Stomach (tissue), 9 donors: ENCODE results near the gene PAGR1. TPM values are rescaled to one million over a fixed set of nuclear protein-coding genes. Genes with fewer than 3 reads are reported as not detected.
"Not testable (repeated sequence)": the region's sequence is repeated elsewhere in the genome, so short reads cannot be mapped to it uniquely, and the experiment has no call there.

Experiments used
- DNase-seq, 2 donors: peaks; one replicate each; pipeline versions ENCODE4 v3.0.0 to v3.0.0-alpha.2; 2013 to 2019
- H3K27ac ChIP-seq, 5 donors: fragments of 200-600 bp in 4 of 5; sonication (generic) in 4 of 5; one replicate each; pipeline ENCODE4 v1.5.1; 2013 to 2019; ENCODE audit warnings: mild to moderate bottlenecking in 1 of 5, moderate library complexity in 1 of 5
- H3K27me3 ChIP-seq, 3 donors: fragments of 200-600 bp; sonication (generic); one replicate each; pipeline ENCODE4 v1.5.1; 2017 to 2019; ENCODE audit warnings: mixed run types in 1 of 3
- H3K36me3 ChIP-seq, 4 donors: fragments of 200-600 bp; sonication (generic); 1 replicate in 3 of 4; 2 replicates in 1 of 4; pipeline ENCODE4 v1.5.1; 2016 to 2019
- H3K4me1 ChIP-seq, 4 donors: fragments of 200-600 bp; sonication (generic); one replicate each; pipeline ENCODE4 v1.5.1; 2016 to 2019
- H3K4me3 ChIP-seq, 4 donors: fragments of 200-600 bp; sonication (generic) in 3 of 4; one replicate each; pipeline ENCODE4 v1.5.1; 2016 to 2019; ENCODE audit warnings: mild to moderate bottlenecking in 1 of 4
- H3K9me3 ChIP-seq, 4 donors: fragments of 200-600 bp; sonication (generic); one replicate each; pipeline ENCODE4 v1.5.1; 2016 to 2019
- EP300 ChIP-seq: sonication (generic); formaldehyde crosslinking; IDR thresholded peaks from one replicate; pipeline ENCODE4 v1.6.1; 2017; ENCODE audit warnings: antibody characterized with exemption
- POLR2A ChIP-seq, 4 donors: fragments of 450-650 bp; IDR thresholded peaks; one replicate each; pipeline ENCODE4 v1.6.1; 2016; ENCODE audit warnings: antibody characterized with exemption in 4 of 4, control low read depth in 2 of 4, mild to moderate bottlenecking in 1 of 4, moderate library complexity in 1 of 4
- POLR2AphosphoS5 ChIP-seq, 3 donors: sonication (generic); formaldehyde crosslinking; IDR thresholded peaks; one replicate each; pipeline ENCODE4 v1.6.1; 2016; ENCODE audit warnings: antibody characterized with exemption in 3 of 3
- WGBS, 5 donors: extraction: QIAGEN DNeasy Blood & Tissue Kit in 3 of 5; methylation state at CpG; one replicate each; pipeline versions ENCODE4 v1.1.5 to v1.1.7; 2013 to 2018; 5-methylcytosine and 5-hydroxymethylcytosine counted together
- intact Hi-C: fragments of 100-400 bp; cut with DNase I; formaldehyde crosslinking; loops from one replicate; pipeline ENCODE4 v1.15.1; 2023; ENCODE audit warnings: low total_unique reads
- polyA plus RNA-seq, 3 donors: library from polyadenylated mRNA; stranded (reverse); fragments of 200-250 nt; gene quantifications; one replicate each; pipeline ENCODE4 v1.2.3, GENCODE V29; 2013
- total RNA-seq, 5 donors: library from RNA; depleted of rRNA; stranded (reverse); fragments of >200 nt; gene quantifications; one replicate each; pipeline versions ENCODE4 v1.1.0 to v1.2.3, GENCODE V29; 2014 to 2016
- TF ChIP-seq, protein P1 (sequence below), 7 experiments: fragments of 450-650 bp in 4 of 7; fragments of 200-600 bp in 3 of 7; sonication (generic) in 3 of 7; IDR thresholded peaks; one replicate each; pipeline ENCODE4 v1.5.1; 2016 to 2019; ENCODE audit warnings: antibody characterized with exemption in 7 of 7, control low read depth in 2 of 7, mild to moderate bottlenecking in 1 of 7
- donor health status: healthy with polysubstance abuse.
- donor health status: Bipolar disorder and iron deficiency.
- donor health status: healthy.

Gene PAGR1
- total and polyA plus RNA-seq, 8 donors, result 7.1 to 124 (median 25.5) TPM

DNA sequence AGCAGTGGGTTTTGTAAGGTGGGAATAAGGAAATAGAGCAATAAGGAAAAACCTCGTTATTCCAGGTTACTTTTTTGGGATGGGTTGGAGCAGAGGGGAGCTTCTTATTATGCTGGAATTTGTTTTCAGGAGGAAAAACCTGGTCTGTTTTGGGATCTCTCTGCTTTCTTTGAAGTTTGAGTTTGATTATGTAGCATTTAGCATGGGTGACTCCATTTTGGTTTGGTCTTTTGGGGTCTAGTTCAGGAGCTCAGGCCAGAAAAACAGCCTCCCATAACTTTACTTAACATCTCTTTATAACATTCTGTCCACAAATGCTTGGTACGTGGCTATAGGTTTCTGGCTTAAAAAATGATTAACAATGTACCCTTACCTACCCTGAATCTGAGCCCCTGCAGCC lies 46.4 kb upstream of the PAGR1 start:
- Histone ChIP-seq H3K36me3 (no peaks in the 10 kb centered on the region), H3K27ac (no peak overlapping the region), H3K4me3 (no peak overlapping the region), H3K9me3 (no peaks in the 10 kb centered on the region), H3K4me1 (peaks cover 0 to 12% (median 3%) of the 10 kb centered on the region in 4 donors), H3K27me3 (peaks cover 0 to under 1% (median 0%) of the 10 kb centered on the region in 3 donors)
- DNase-seq, result no peak
- 81 to 90% (median 86%) methylated on average over 2 of the region's 2 CpGs for WGBS, 5 donors
- intact Hi-C loops, result no loop called here
- TF ChIP-seq, protein P1, sequence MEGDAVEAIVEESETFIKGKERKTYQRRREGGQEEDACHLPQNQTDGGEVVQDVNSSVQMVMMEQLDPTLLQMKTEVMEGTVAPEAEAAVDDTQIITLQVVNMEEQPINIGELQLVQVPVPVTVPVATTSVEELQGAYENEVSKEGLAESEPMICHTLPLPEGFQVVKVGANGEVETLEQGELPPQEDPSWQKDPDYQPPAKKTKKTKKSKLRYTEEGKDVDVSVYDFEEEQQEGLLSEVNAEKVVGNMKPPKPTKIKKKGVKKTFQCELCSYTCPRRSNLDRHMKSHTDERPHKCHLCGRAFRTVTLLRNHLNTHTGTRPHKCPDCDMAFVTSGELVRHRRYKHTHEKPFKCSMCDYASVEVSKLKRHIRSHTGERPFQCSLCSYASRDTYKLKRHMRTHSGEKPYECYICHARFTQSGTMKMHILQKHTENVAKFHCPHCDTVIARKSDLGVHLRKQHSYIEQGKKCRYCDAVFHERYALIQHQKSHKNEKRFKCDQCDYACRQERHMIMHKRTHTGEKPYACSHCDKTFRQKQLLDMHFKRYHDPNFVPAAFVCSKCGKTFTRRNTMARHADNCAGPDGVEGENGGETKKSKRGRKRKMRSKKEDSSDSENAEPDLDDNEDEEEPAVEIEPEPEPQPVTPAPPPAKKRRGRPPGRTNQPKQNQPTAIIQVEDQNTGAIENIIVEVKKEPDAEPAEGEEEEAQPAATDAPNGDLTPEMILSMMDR (IDR thresholded peaks at IDR 0.05), result no peak
- TF ChIP-seq EP300 (no peak), POLR2A (IDR thresholded peaks at IDR 0.05) (no peak), POLR2AphosphoS5 (IDR thresholded peaks at IDR 0.05) (no peak)

DNA sequence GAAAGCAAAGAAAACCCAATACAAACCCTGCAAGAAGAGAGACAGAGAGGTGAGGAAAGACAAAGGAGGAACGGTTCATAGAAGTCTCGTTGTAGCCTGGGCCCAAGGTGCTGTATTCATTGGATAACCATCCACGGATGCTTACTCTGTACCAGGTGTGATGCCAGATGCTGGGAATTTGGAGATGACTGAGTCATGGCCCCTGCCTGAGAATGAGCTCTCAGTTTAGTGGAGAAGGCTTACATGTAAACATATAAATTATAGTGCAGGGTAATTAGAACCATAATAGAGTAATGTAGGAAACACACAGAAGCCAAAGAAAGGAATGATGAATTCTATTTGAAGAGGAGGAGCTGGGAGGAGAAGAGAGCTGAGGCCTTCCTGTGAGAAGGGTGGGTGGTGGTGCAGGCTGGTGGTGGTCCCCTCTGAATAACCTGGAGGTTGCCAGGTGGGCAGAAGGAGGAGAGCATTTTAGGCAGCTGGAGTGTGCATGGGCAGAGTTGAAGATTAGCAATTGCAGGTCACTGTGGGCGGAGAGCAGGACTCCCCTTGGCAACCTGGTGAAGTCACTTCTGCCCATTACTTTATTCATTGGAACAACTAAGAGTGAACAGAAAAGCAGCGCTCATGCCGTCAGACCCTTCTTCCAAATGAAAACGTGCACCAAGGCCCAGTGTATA lies 45.6 kb upstream of the PAGR1 start:
- no peak for DNase-seq
- TF ChIP-seq POLR2A (IDR thresholded peaks at IDR 0.05) (no peak), POLR2AphosphoS5 (IDR thresholded peaks at IDR 0.05) (no peak), EP300 (no peak)
- TF ChIP-seq, protein P1 (IDR thresholded peaks at IDR 0.05), result no peak
- Histone ChIP-seq H3K27me3 (no peaks in the 10 kb centered on the region), H3K4me1 (peaks cover 0 to 3% (median under 1%) of the 10 kb centered on the region in 4 donors), H3K36me3 (no peaks in the 10 kb centered on the region), H3K4me3 (no peak overlapping the region), H3K27ac (no peak overlapping the region), H3K9me3 (no peaks in the 10 kb centered on the region)
- intact Hi-C loops, result no loop called here
- 74 to 76% (median 75%) methylated on average over 7 of the region's 7 CpGs for WGBS, 5 donors

DNA sequence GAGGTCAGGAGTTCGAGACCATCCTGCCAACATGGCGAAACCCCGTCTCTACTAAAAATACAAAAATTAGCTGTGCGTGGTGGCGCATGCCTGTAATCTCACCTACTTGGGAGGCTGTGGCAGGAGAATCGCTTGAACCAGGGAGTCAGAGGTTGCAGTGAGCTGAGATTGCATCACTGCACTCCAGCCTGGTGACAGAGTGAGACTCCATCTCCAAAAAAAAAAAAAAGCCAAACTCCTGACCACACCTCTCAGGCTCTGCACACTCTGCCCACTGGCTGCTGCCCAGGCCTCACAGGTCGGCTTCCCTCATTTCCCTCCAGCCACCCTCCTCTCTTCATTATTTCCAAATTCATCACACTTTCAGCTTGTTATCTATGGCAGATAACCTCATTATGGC lies 43.6 kb upstream of the PAGR1 start:
- H3K9me3 ChIP-seq, DNase-seq, H3K27ac ChIP-seq, H3K27me3 ChIP-seq, intact Hi-C loops, H3K4me1 ChIP-seq, H3K36me3 ChIP-seq, H3K4me3 ChIP-seq: not testable (repeated sequence)
- 80 to 88% (median 83%) methylated on average over 7 of the region's 7 CpGs for WGBS, 5 donors

DNA sequence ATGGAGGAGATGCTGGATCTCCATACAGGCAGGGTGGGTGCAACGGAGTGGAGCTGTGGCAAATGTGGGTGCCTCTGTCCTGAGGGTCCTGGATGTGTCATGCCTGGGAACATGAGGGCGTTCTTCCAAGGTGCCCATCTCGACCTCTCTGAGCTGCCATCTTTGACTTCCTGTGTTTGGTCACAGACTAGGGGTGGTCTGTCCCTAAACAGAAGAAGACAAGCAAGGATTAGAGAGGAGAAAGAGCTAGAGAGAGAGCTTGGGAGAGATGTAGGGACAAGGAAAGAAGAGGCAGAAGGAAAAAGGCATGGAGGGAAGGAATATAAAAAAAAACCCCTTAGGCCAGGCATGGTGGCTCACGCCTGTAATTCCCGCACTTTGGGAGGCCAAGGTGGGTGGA lies 41.2 kb upstream of the PAGR1 start:
- Histone ChIP-seq H3K27me3 (peaks cover 0 to 7% (median 0%) of the 10 kb centered on the region in 3 donors), H3K4me1 (no peaks in the 10 kb centered on the region), H3K4me3 (no peak overlapping the region), H3K27ac (no peak overlapping the region), H3K36me3 (no peaks in the 10 kb centered on the region), H3K9me3 (no peaks in the 10 kb centered on the region)
- no peak for DNase-seq
- WGBS, 5 donors, result 88 to 94% (median 91%) methylated on average over 5 of the region's 5 CpGs
- TF ChIP-seq EP300 (no peak), POLR2A (IDR thresholded peaks at IDR 0.05) (no peak), POLR2AphosphoS5 (IDR thresholded peaks at IDR 0.05) (no peak)
- TF ChIP-seq, protein P1 (IDR thresholded peaks at IDR 0.05), result no peak
- intact Hi-C loops, result loop anchor here (5.0 kb wide), 1 partner anchor 47 kb away; no protein-coding TSS in a partner anchor
